SU-DHL-6 (cell line): Measurements from ENCODE around the gene DNASE1L1.

Source experiments
- H2AFZ ChIP-seq: fragments of 200-600 bp; sonication (generic); 2 replicates; pipeline ENCODE4 v1.6.1; 2014; ENCODE audit warnings: low read depth, mild to moderate bottlenecking, moderate library complexity, mixed read lengths, antibody characterized with exemption, low read length; ENCODE audit not compliant: severe bottlenecking
- H3F3A ChIP-seq: fragments of 200-600 bp; shearing (Covaris generic); 2 replicates; pipeline ENCODE4 v1.6.0; 2016; ENCODE audit warnings: antibody characterized with exemption, mild to moderate bottlenecking; ENCODE audit not compliant: insufficient read depth
- H3K27ac ChIP-seq: fragments of 200-600 bp; sonication (generic); 2 replicates; pipeline ENCODE4 v1.5.1; 2016; ENCODE audit warnings: low read depth, mild to moderate bottlenecking, low read length, moderate library complexity, mixed read lengths
- H3K27me3 ChIP-seq: fragments of 200-600 bp; sonication (generic), shearing (Covaris generic); 2 replicates; pipeline ENCODE4 v1.6.0; 2014; ENCODE audit warnings: mild to moderate bottlenecking, low read length
- H3K36me3 ChIP-seq: fragments of 200-600 bp; sonication (generic); 2 replicates; pipeline ENCODE4 v1.6.1; 2014; ENCODE audit warnings: mild to moderate bottlenecking, low read length, mixed read lengths
- H3K4me2 ChIP-seq: fragments of 300-600, 200-600 bp; shearing (Covaris generic), sonication (generic); 2 replicates; pipeline ENCODE4 v1.6.0; 2014; ENCODE audit warnings: low read length, low read depth, mild to moderate bottlenecking; ENCODE audit not compliant: poor library complexity, severe bottlenecking
- H3K4me3 ChIP-seq: fragments of 200-600 bp; sonication (generic); 2 replicates; pipeline ENCODE4 v1.5.1; 2014; ENCODE audit warnings: antibody characterized with exemption, low read length, mild to moderate bottlenecking, mixed read lengths; ENCODE audit not compliant: insufficient read depth, poor library complexity, severe bottlenecking
- H3K79me2 ChIP-seq: fragments of 200-600 bp; sonication (generic); 2 replicates; pipeline ENCODE4 v1.6.1; 2014; ENCODE audit warnings: mild to moderate bottlenecking, low read length, moderate library complexity; ENCODE audit not compliant: insufficient read depth
- H3K9ac ChIP-seq: fragments of 200-600 bp; sonication (generic); 2 replicates; pipeline ENCODE4 v1.7.0; 2014; ENCODE audit warnings: mild to moderate bottlenecking, low read length
- H3K9me2 ChIP-seq: fragments of 200-600 bp; sonication (generic); replicated peaks from 2 replicates; pipeline ENCODE4 v1.6.1; 2014; ENCODE audit warnings: low read length; ENCODE audit not compliant: insufficient read depth
- H3K9me3 ChIP-seq: fragments of 200-600 bp; sonication (generic); 2 replicates; pipeline ENCODE4 v1.6.1; 2014; ENCODE audit warnings: low read length, mixed read lengths; ENCODE audit not compliant: insufficient read depth
- H4K20me1 ChIP-seq: fragments of 200-600 bp; sonication (generic); 2 replicates; pipeline ENCODE4 v1.6.1; 2014; ENCODE audit warnings: low read depth, mild to moderate bottlenecking, antibody characterized with exemption, low read length, moderate library complexity, mixed read lengths
- EZH2phosphoT487 ChIP-seq: fragments of 200-600 bp; sonication (generic), shearing (Covaris generic); conservative IDR thresholded peaks from 2 replicates; pipeline ENCODE4 v1.6.1; 2018; ENCODE audit warnings: mild to moderate bottlenecking, antibody characterized with exemption, low read length, moderate library complexity, mixed read lengths
- TF ChIP-seq, protein P1 (sequence below): fragments of 200-600 bp; sonication (generic); IDR thresholded peaks from one replicate; pipeline ENCODE4 v1.5.1; 2017; ENCODE audit warnings: antibody characterized with exemption, mild to moderate bottlenecking, low read length, moderate library complexity; ENCODE audit not compliant: insufficient read depth, poor library complexity, severe bottlenecking

DNASE1L1 gene, protein sequence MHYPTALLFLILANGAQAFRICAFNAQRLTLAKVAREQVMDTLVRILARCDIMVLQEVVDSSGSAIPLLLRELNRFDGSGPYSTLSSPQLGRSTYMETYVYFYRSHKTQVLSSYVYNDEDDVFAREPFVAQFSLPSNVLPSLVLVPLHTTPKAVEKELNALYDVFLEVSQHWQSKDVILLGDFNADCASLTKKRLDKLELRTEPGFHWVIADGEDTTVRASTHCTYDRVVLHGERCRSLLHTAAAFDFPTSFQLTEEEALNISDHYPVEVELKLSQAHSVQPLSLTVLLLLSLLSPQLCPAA

DNA sequence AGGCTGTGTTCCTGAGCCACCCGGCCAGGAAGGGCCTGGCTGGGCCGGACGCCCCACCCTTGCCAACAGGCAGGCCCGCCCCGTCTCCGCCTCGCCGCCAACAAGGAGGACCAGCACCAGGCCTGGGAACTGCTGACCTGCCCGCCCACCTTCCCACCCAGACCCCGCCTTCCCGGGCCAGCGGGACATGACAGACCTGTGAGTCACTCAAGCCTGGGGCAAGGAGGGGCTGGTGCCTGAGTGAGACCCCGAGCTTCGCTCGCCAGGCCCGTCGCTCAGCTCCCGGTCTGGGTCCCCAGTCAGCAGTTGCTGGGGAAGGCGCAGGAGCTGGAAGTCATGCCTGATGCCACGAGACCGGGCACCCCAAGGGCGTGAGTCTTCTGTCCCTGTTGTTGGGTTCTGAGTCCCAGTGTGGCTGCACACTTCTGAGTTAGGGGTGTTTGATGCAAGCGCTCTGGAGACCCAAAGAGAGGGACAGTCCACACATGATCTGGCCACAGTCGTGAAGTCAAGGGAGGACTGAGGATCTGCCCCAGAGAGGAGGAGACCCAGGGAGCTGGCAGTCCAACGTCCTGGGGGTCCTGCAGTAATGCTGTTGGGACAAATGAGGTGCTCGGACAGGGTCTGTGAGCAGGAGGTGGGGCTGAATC, at the start of gene DNASE1L1:
Gene DNASE1L1 (minus strand): TSS at position 33 of the 650 bp plus-strand sequence. CDS start 3,686 bp downstream, outside the sequence.
- TF ChIP-seq, protein P1, sequence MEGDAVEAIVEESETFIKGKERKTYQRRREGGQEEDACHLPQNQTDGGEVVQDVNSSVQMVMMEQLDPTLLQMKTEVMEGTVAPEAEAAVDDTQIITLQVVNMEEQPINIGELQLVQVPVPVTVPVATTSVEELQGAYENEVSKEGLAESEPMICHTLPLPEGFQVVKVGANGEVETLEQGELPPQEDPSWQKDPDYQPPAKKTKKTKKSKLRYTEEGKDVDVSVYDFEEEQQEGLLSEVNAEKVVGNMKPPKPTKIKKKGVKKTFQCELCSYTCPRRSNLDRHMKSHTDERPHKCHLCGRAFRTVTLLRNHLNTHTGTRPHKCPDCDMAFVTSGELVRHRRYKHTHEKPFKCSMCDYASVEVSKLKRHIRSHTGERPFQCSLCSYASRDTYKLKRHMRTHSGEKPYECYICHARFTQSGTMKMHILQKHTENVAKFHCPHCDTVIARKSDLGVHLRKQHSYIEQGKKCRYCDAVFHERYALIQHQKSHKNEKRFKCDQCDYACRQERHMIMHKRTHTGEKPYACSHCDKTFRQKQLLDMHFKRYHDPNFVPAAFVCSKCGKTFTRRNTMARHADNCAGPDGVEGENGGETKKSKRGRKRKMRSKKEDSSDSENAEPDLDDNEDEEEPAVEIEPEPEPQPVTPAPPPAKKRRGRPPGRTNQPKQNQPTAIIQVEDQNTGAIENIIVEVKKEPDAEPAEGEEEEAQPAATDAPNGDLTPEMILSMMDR, result no peak
- no peak for TF ChIP-seq EZH2phosphoT487
- no peaks in the 10 kb centered on the region for H4K20me1 ChIP-seq
- H3K4me3 ChIP-seq, result no peak within 1 kb of the TSS
- no peak within 1 kb of the TSS for H3K9ac ChIP-seq
- no peaks in the 10 kb centered on the region for H3K27me3 ChIP-seq
- no peak within 1 kb of the TSS for H2AFZ ChIP-seq
- no peaks in the 10 kb centered on the region for H3K36me3 ChIP-seq
- H3K9me2 ChIP-seq, result no peaks in the 10 kb centered on the region
- H3F3A ChIP-seq, result 0 out of 2 replicates have a peak, but pooled peaks cover 5% of the 10 kb centered on the region
- H3K27ac ChIP-seq, result no peak within 1 kb of the TSS
- H3K4me2 ChIP-seq, result no peak within 1 kb of the TSS
- no peaks in the 10 kb centered on the region for H3K9me3 ChIP-seq
- H3K79me2 ChIP-seq, result no peaks in the 10 kb centered on the region

DNA sequence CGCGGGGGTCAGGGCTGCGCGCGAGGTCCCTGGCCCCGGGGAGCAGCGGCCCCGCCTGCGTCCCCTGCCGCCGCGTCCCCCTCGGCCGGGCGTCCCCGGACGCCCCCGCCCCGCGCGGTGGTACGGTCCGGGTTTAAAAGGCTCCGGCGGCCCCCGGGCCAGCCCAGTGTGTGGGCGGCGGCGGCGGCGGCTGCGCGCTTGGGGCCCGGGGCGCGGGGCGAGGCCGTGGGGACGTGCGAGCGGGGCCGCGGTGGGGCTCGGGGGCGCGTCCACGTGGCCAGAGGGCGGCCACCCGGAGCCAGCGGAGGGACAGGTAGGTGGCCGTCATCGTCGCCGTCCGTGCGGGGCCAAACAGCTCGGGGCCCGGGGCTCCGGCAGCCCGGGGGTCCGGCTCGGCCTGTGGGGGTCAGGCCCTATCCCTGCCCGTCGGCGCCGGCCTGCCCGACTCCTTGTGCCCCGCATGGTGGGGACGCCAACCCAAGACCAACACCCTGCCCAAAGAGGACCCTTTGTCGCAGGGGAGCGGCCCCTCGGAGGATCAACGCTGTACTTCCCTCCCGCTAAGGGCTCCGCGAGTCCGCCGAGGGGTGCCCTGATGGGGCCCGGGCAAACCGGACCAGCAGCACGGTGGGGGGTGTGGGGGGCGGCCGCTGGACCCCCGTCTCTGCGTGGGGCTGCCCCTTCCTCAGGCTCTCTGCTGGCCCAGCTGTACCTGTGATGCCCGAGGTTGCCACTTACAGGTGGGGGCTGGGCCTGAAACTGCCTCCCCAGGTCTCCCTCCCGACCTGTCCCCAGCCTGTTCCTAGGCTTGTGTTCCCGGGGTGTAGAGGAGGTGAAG, 49.3 kb upstream of the DNASE1L1 start, which contains the start of gene PLXNA3:
Gene PLXNA3 (plus strand): TSS at position 166 of the 838 bp plus-strand sequence. CDS start 1,903 bp downstream, outside the sequence.
- Histone ChIP-seq H3K27me3 (no peaks in the 10 kb centered on the region), H3F3A (0 out of 2 replicates have a peak, but pooled peaks cover 2% of the 10 kb centered on the region), H3K9me2 (no peaks in the 10 kb centered on the region), H3K4me3 (peak within 1 kb of the TSS; percentile 75), H3K79me2 (peaks cover 10% of the 10 kb centered on the region), H3K36me3 (no peaks in the 10 kb centered on the region), H3K9ac (peak within 1 kb of the TSS; percentile 80), H3K27ac (peak within 1 kb of the TSS; percentile 37; the same call in 1 of the 2 replicates), H2AFZ (peak within 1 kb of the TSS; percentile 59), H4K20me1 (no peaks in the 10 kb centered on the region), H3K9me3 (no peaks in the 10 kb centered on the region), H3K4me2 (peak within 1 kb of the TSS; percentile 84)
- TF ChIP-seq, protein P1, result no peak
- no peak for TF ChIP-seq EZH2phosphoT487

DNA sequence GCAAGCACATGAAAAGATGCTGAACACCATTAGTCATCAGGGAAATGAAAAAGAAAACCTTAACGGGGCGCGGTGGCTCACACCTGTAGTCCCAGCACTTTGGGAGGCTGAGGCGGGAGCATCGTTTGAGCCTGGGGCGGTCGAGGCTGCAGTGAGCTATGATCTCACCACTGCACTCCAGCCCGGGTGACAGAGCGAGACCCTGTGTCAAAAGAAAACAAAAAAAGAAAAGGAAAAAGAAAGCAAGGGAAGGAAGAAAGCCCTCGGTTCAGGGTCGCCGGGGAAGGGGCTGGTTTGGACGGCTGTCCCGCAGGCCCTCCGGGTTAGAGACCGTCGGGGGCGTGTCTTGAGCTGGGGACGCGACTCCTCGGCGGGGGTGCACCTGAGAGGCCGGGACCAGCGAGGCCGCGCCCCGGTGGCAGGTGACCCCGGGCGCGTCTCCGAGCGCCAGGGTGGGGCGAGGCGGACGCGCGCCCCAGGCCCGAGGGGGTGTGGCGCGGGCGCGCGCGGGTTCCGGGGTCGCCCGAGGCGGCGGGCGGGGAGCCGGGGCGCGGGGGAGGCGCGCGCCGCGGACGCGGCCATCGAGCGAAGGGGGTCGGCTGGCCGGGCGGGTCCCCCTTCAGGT, 48.5 kb upstream of the DNASE1L1 start:
- H4K20me1 ChIP-seq, result no peaks in the 10 kb centered on the region
- H3K9ac ChIP-seq, result peak overlapping the region; percentile 80
- no peaks in the 10 kb centered on the region for H3K27me3 ChIP-seq
- no peaks in the 10 kb centered on the region for H3K9me2 ChIP-seq
- H3K4me3 ChIP-seq, result peak overlapping the region; percentile 75
- H3F3A ChIP-seq, result 0 out of 2 replicates have a peak, but pooled peaks cover 2% of the 10 kb centered on the region
- H3K4me2 ChIP-seq, result peak overlapping the region; percentile 84
- peak overlapping the region; percentile 37; the same call in 1 of the 2 replicates for H3K27ac ChIP-seq
- H2AFZ ChIP-seq, result peak overlapping the region; percentile 59
- H3K36me3 ChIP-seq, result no peaks in the 10 kb centered on the region
- no peaks in the 10 kb centered on the region for H3K9me3 ChIP-seq
- TF ChIP-seq EZH2phosphoT487, result no peak
- TF ChIP-seq, protein P1, result no peak
- H3K79me2 ChIP-seq, result peaks cover 10% of the 10 kb centered on the region
